ENCODE results near the gene EVI5. TPM values are rescaled to one million over a fixed set of nuclear protein-coding genes. Genes with fewer than 3 reads are reported as not detected.

EVI5 gene
- polyA plus RNA-seq, 1 donor from 2014 or later, result 8.5 TPM

- Histone ChIP-seq H3K36me3 (ENCODE audit: insufficient read depth, low read length) (no peaks in the 10 kb centered on the region), H4K20me1 (ENCODE audit: insufficient read depth) (no peaks in the 10 kb centered on the region)
Measured at GRCh38 chr1:92461364-92462097, 323.4 kb downstream of the EVI5 start.

DNA sequence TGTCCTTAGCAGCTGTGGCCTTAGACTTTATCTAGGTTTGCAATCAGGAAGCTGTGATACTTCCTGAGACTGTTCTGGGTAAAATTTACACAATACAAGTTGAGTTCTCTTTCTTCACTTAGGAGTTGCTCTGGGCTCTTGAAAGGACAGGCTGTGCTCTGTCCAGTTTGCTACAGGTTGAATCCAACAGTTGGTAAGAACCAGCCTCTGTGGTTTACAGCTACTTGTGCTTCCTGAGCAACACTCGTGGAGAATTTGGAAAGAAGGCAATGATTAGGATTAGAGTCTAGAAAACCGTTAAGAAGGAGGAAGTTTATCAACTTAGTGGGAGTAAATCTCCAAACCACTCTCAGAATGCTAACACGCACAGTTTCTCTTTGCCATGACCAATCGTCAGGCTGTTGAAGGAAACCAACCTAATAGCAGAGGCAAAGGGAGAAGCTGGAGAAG lies 325.0 kb downstream of the EVI5 start:
- Histone ChIP-seq H3K27ac (ENCODE audit: low read length) (no peak overlapping the region), H4K20me1 (ENCODE audit: insufficient read depth) (no peaks in the 10 kb centered on the region), H3K9me2 (ENCODE audit: insufficient read depth, low read length) (no peaks in the 10 kb centered on the region), H3K4me3 (ENCODE audit: low read length) (no peak overlapping the region), H3K79me2 (replicated peaks; ENCODE audit: insufficient read depth, low read length) (no peaks in the 10 kb centered on the region), H3K9ac (ENCODE audit: low read length) (no peak overlapping the region), H3K4me2 (ENCODE audit: low read length) (no peak overlapping the region), H3K9me3 (ENCODE audit: low read length) (no peaks in the 10 kb centered on the region), H3K27me3 (ENCODE audit: insufficient read depth, low read depth, low read length) (no peaks in the 10 kb centered on the region), H3K36me3 (ENCODE audit: insufficient read depth, low read length) (no peaks in the 10 kb centered on the region), H3F3A (ENCODE audit: insufficient read depth, low read length, poor library complexity, severe bottlenecking) (no peaks in the 10 kb centered on the region), H2AFZ (ENCODE audit: low read depth, low read length) (no peak overlapping the region)
- TF ChIP-seq CTCF (IDR thresholded peaks at IDR 0.05; ENCODE audit: poor library complexity, severe bottlenecking), result no peak
- no peak for TF ChIP-seq EP300 (conservative IDR thresholded peaks at IDR 0.05; ENCODE audit: poor library complexity, severe bottlenecking)
- TF ChIP-seq POLR2AphosphoS5 (IDR thresholded peaks at IDR 0.05), result no peak
- TF ChIP-seq, protein P1, sequence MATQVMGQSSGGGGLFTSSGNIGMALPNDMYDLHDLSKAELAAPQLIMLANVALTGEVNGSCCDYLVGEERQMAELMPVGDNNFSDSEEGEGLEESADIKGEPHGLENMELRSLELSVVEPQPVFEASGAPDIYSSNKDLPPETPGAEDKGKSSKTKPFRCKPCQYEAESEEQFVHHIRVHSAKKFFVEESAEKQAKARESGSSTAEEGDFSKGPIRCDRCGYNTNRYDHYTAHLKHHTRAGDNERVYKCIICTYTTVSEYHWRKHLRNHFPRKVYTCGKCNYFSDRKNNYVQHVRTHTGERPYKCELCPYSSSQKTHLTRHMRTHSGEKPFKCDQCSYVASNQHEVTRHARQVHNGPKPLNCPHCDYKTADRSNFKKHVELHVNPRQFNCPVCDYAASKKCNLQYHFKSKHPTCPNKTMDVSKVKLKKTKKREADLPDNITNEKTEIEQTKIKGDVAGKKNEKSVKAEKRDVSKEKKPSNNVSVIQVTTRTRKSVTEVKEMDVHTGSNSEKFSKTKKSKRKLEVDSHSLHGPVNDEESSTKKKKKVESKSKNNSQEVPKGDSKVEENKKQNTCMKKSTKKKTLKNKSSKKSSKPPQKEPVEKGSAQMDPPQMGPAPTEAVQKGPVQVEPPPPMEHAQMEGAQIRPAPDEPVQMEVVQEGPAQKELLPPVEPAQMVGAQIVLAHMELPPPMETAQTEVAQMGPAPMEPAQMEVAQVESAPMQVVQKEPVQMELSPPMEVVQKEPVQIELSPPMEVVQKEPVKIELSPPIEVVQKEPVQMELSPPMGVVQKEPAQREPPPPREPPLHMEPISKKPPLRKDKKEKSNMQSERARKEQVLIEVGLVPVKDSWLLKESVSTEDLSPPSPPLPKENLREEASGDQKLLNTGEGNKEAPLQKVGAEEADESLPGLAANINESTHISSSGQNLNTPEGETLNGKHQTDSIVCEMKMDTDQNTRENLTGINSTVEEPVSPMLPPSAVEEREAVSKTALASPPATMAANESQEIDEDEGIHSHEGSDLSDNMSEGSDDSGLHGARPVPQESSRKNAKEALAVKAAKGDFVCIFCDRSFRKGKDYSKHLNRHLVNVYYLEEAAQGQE (IDR thresholded peaks at IDR 0.05; ENCODE audit: borderline replicate concordance), result no peak
- TF ChIP-seq RAD21 (conservative IDR thresholded peaks at IDR 0.05), result no peak
- TF ChIP-seq SMC3 (conservative IDR thresholded peaks at IDR 0.05; ENCODE audit: poor library complexity), result no peak
- TF ChIP-seq EZH2 (IDR thresholded peaks at IDR 0.05; ENCODE audit: borderline replicate concordance, insufficient read depth, low read length, poor library complexity, severe bottlenecking), result no peak
- TF ChIP-seq TAF1 (IDR thresholded peaks at IDR 0.05; ENCODE audit: low read depth), result no peak

More at GRCh38 chr1:92461364-92462097, 323.4 kb downstream of the EVI5 start:
- no peaks in the 10 kb centered on the region for H3F3A ChIP-seq (ENCODE audit: insufficient read depth, low read length, poor library complexity, severe bottlenecking)
- H3K27me3 ChIP-seq (ENCODE audit: insufficient read depth, low read depth, low read length), result no peaks in the 10 kb centered on the region
- no peak overlapping the region for H3K27ac ChIP-seq (ENCODE audit: low read length)
- TF ChIP-seq, protein P1 (IDR thresholded peaks at IDR 0.05; ENCODE audit: borderline replicate concordance), result no peak
- TF ChIP-seq POLR2AphosphoS5 (IDR thresholded peaks at IDR 0.05) (no peak), EZH2 (IDR thresholded peaks at IDR 0.05; ENCODE audit: borderline replicate concordance, insufficient read depth, low read length, poor library complexity, severe bottlenecking) (no peak), EP300 (conservative IDR thresholded peaks at IDR 0.05; ENCODE audit: poor library complexity, severe bottlenecking) (no peak), SMC3 (conservative IDR thresholded peaks at IDR 0.05; ENCODE audit: poor library complexity) (no peak), RAD21 (conservative IDR thresholded peaks at IDR 0.05) (no peak), MXI1 (conservative IDR thresholded peaks at IDR 0.05; ENCODE audit: poor library complexity, severe bottlenecking) (no peak), CTCF (IDR thresholded peaks at IDR 0.05; ENCODE audit: poor library complexity, severe bottlenecking) (no peak), TAF1 (IDR thresholded peaks at IDR 0.05; ENCODE audit: low read depth) (no peak)
- no peaks in the 10 kb centered on the region for H3K9me2 ChIP-seq (ENCODE audit: insufficient read depth, low read length)
- no peak overlapping the region for H2AFZ ChIP-seq (ENCODE audit: low read depth, low read length)
- no peaks in the 10 kb centered on the region for H3K79me2 ChIP-seq (replicated peaks; ENCODE audit: insufficient read depth, low read length)
- no peaks in the 10 kb centered on the region for H3K9me3 ChIP-seq (ENCODE audit: low read length)
- H3K4me2 ChIP-seq (ENCODE audit: low read length), result no peak overlapping the region
- H3K9ac ChIP-seq (ENCODE audit: low read length), result no peak overlapping the region
- no peak overlapping the region for H3K4me3 ChIP-seq (ENCODE audit: low read length)
